ENCODE results near the gene CASZ1.

The CASZ1 gene

GRCh38 chr1:10791105-10791951, 5.1 kb downstream of the CASZ1 start:
- no peak for DNase-seq

- no peak for DNase-seq
These were observed 6.4 kb downstream of the CASZ1 start for GRCh38 chr1:10789803-10790702.

- no peak for DNase-seq
These were observed 7.2 kb downstream of the CASZ1 start for GRCh38 chr1:10789047-10789791.

GRCh38 chr1:10788592-10789006, 7.8 kb downstream of the CASZ1 start:
- DNase-seq, result no peak

- DNase-seq, result no peak
These were observed 9.2 kb downstream of the CASZ1 start for GRCh38 chr1:10787286-10787685.

- no peak for DNase-seq
These were observed 10.5 kb downstream of the CASZ1 start for GRCh38 chr1:10785728-10786638.

GRCh38 chr1:10784998-10785727, 11.3 kb downstream of the CASZ1 start:
- no peak for DNase-seq

- no peak for DNase-seq
These were observed 13.8 kb downstream of the CASZ1 start for GRCh38 chr1:10782491-10783244.

GRCh38 chr1:10781137-10781536, 15.3 kb downstream of the CASZ1 start:
- no peak for DNase-seq

GRCh38 chr1:10779841-10780240, 16.6 kb downstream of the CASZ1 start:
- no peak for DNase-seq

GRCh38 chr1:10779201-10779600, 17.2 kb downstream of the CASZ1 start:
- no peak for DNase-seq

GRCh38 chr1:10778640-10779039, 17.8 kb downstream of the CASZ1 start:
- no peak for DNase-seq

GRCh38 chr1:10777749-10778574, 18.5 kb downstream of the CASZ1 start:
- DNase-seq, result no peak

GRCh38 chr1:10776190-10776905, 20.1 kb downstream of the CASZ1 start:
- DNase-seq, result no peak

GRCh38 chr1:10775763-10776162, 20.7 kb downstream of the CASZ1 start:
- DNase-seq, result no peak

- DNase-seq, result no peak
These were observed 21.7 kb downstream of the CASZ1 start for GRCh38 chr1:10774615-10775310.

- DNase-seq, result no peak
These were observed 22.4 kb downstream of the CASZ1 start for GRCh38 chr1:10773851-10774614.

All from CD4-positive, alpha-beta T cell treated with Interferon gamma for 1 hour (primary cell).